ENCODE results near the gene DEGS2. TPM values are rescaled to one million over a fixed set of nuclear protein-coding genes. Genes with fewer than 3 reads are reported as not detected.

DEGS2 gene
- total and polyA plus RNA-seq, 2 experiments from 2014 or later, result 1.4 TPM; not detected in 1

GRCh38 chr14:100155049-100155621, 4.3 kb downstream of the DEGS2 start:
- peak; percentile 44 for DNase-seq
- Histone ChIP-seq H4K20me1 (ENCODE audit: insufficient read depth) (no peaks in the 10 kb centered on the region), H3K9me3 (ENCODE audit: low read depth) (no peaks in the 10 kb centered on the region), H2AFZ (no peak overlapping the region), H3K79me2 (ENCODE audit: insufficient read depth) (no peaks in the 10 kb centered on the region), H3K9ac (no peak overlapping the region), H3K36me3 (ENCODE audit: low read depth) (no peaks in the 10 kb centered on the region), H3K27me3 (replicated peaks; ENCODE audit: insufficient read depth) (peaks cover 18% of the 10 kb centered on the region), H3K27ac (no peak overlapping the region), H3K9me2 (ENCODE audit: insufficient read depth) (no peaks in the 10 kb centered on the region), H3F3A (ENCODE audit: insufficient read depth) (no peaks in the 10 kb centered on the region), H3K4me3 (no peak overlapping the region), H3K4me1 (ENCODE audit: insufficient read depth) (no peaks in the 10 kb centered on the region), H3K4me2 (ENCODE audit: unreplicated experiment) (no peak overlapping the region)
- no peak for TF ChIP-seq EZH2 (IDR thresholded peaks at IDR 0.05; ENCODE audit: insufficient read depth, poor library complexity, severe bottlenecking)
- TF ChIP-seq EZH2phosphoT487 (IDR thresholded peaks at IDR 0.05; ENCODE audit: insufficient read depth, low read depth), result no peak
- in situ Hi-C loops (cut with MboI), result no loop called here
- WGBS, 2 experiments (ENCODE audit: low coverage in 1 of 2, low lambda C conversion rate in 2 of 2, missing lambda C conversion rate in 2 of 2), result 61% methylated on average over 8 of the region's 8 CpGs

GRCh38 chr14:100153560-100153959, 5.9 kb downstream of the DEGS2 start:
- no peak overlapping the region for H3K4me2 ChIP-seq (ENCODE audit: unreplicated experiment)
- 81 to 88% methylated on average over 6 of the region's 6 CpGs for WGBS, 2 experiments (ENCODE audit: low coverage in 1 of 2, low lambda C conversion rate in 2 of 2, missing lambda C conversion rate in 2 of 2)
- no peaks in the 10 kb centered on the region for H4K20me1 ChIP-seq (ENCODE audit: insufficient read depth)
- no peaks in the 10 kb centered on the region for H3K79me2 ChIP-seq (ENCODE audit: insufficient read depth)
- no peaks in the 10 kb centered on the region for H3K36me3 ChIP-seq (ENCODE audit: low read depth)
- no peak overlapping the region for H2AFZ ChIP-seq
- no peaks in the 10 kb centered on the region for H3F3A ChIP-seq (ENCODE audit: insufficient read depth)
- H3K9me3 ChIP-seq (ENCODE audit: low read depth), result no peaks in the 10 kb centered on the region
- DNase-seq, result no peak
- H3K4me1 ChIP-seq (ENCODE audit: insufficient read depth), result no peaks in the 10 kb centered on the region
- H3K4me3 ChIP-seq, result no peak overlapping the region
- H3K9me2 ChIP-seq (ENCODE audit: insufficient read depth), result no peaks in the 10 kb centered on the region
- H3K27me3 ChIP-seq (replicated peaks; ENCODE audit: insufficient read depth), result peaks cover 14% of the 10 kb centered on the region
- TF ChIP-seq EZH2 (IDR thresholded peaks at IDR 0.05; ENCODE audit: insufficient read depth, poor library complexity, severe bottlenecking), result no peak
- TF ChIP-seq EZH2phosphoT487 (IDR thresholded peaks at IDR 0.05; ENCODE audit: insufficient read depth, low read depth), result no peak
- in situ Hi-C loops (cut with MboI), result no loop called here
- no peak overlapping the region for H3K9ac ChIP-seq
- no peak overlapping the region for H3K27ac ChIP-seq

GRCh38 chr14:100152091-100152490, 7.4 kb downstream of the DEGS2 start:
- H2AFZ ChIP-seq, result no peak overlapping the region
- 70 to 72% methylated on average over 9 to 10 of the region's 10 CpGs for whole genome bisulfite sequencing, 2 experiments (ENCODE audit: low coverage in 1 of 2, low lambda C conversion rate in 2 of 2, missing lambda C conversion rate in 2 of 2)
- no peaks in the 10 kb centered on the region for H3K9me3 ChIP-seq (ENCODE audit: low read depth)
- no peaks in the 10 kb centered on the region for H3K4me1 ChIP-seq (ENCODE audit: insufficient read depth)
- H4K20me1 ChIP-seq (ENCODE audit: insufficient read depth), result no peaks in the 10 kb centered on the region
- no peak overlapping the region for H3K9ac ChIP-seq
- no peak overlapping the region for H3K27ac ChIP-seq
- in situ Hi-C loops (cut with MboI), result no loop called here
- H3K4me2 ChIP-seq (ENCODE audit: unreplicated experiment), result no peak overlapping the region
- H3K4me3 ChIP-seq, result no peak overlapping the region
- no peaks in the 10 kb centered on the region for H3K9me2 ChIP-seq (ENCODE audit: insufficient read depth)
- TF ChIP-seq EZH2 (IDR thresholded peaks at IDR 0.05; ENCODE audit: insufficient read depth, poor library complexity, severe bottlenecking) (no peak), EZH2phosphoT487 (IDR thresholded peaks at IDR 0.05; ENCODE audit: insufficient read depth, low read depth) (no peak)
- peaks cover 4% of the 10 kb centered on the region; the same call in 1 of the 2 replicates for H3K27me3 ChIP-seq (replicated peaks; ENCODE audit: insufficient read depth)
- no peak for DNase-seq
- no peaks in the 10 kb centered on the region for H3K36me3 ChIP-seq (ENCODE audit: low read depth)
- no peaks in the 10 kb centered on the region for H3K79me2 ChIP-seq (ENCODE audit: insufficient read depth)
- H3F3A ChIP-seq (ENCODE audit: insufficient read depth), result no peaks in the 10 kb centered on the region

GRCh38 chr14:100150932-100151587, 8.4 kb downstream of the DEGS2 start:
- Histone ChIP-seq H2AFZ (no peak overlapping the region), H3K9me2 (ENCODE audit: insufficient read depth) (no peaks in the 10 kb centered on the region), H3F3A (ENCODE audit: insufficient read depth) (no peaks in the 10 kb centered on the region), H3K27me3 (replicated peaks; ENCODE audit: insufficient read depth) (no peaks in the 10 kb centered on the region), H3K4me3 (no peak overlapping the region), H3K9me3 (ENCODE audit: low read depth) (no peaks in the 10 kb centered on the region), H3K4me1 (ENCODE audit: insufficient read depth) (no peaks in the 10 kb centered on the region), H3K79me2 (ENCODE audit: insufficient read depth) (no peaks in the 10 kb centered on the region), H4K20me1 (ENCODE audit: insufficient read depth) (no peaks in the 10 kb centered on the region), H3K4me2 (ENCODE audit: unreplicated experiment) (no peak overlapping the region), H3K36me3 (ENCODE audit: low read depth) (no peaks in the 10 kb centered on the region), H3K9ac (no peak overlapping the region), H3K27ac (no peak overlapping the region)
- in situ Hi-C loops (cut with MboI), result no loop called here
- 58 to 61% methylated on average over 11 to 12 of the region's 12 CpGs for WGBS, 2 experiments (ENCODE audit: low coverage in 1 of 2, low lambda C conversion rate in 2 of 2, missing lambda C conversion rate in 2 of 2)
- DNase-seq, result no peak
- no peak for TF ChIP-seq EZH2phosphoT487 (IDR thresholded peaks at IDR 0.05; ENCODE audit: insufficient read depth, low read depth)
- TF ChIP-seq EZH2 (IDR thresholded peaks at IDR 0.05; ENCODE audit: insufficient read depth, poor library complexity, severe bottlenecking), result no peak
